Liver (tissue), 9 donors: ENCODE results near the gene RPS26. TPM values are rescaled to one million over a fixed set of nuclear protein-coding genes. Genes with fewer than 3 reads are reported as not detected.
"Not testable (repeated sequence)": the region's sequence is repeated elsewhere in the genome, so short reads cannot be mapped to it uniquely, and the experiment has no call there.

Experiments
- DNase-seq: peaks from one replicate; pipeline ENCODE4 v3.0.0-alpha.2; 2017; ENCODE audit warnings: low spot score
- H3K27ac ChIP-seq, 2 donors: one replicate each; pipeline ENCODE4 v1.7.0; 2013; ENCODE audit warnings: inconsistent platforms in 2 of 2, low read length in 2 of 2, control low read depth in 1 of 2, low read depth in 1 of 2, mild to moderate bottlenecking in 1 of 2
- H3K27me3 ChIP-seq, 4 donors: one replicate each; pipeline versions ENCODE4 v1.6.1 to v1.7.0; 2013; ENCODE audit warnings: low read length in 3 of 4, inconsistent platforms in 1 of 4, mild to moderate bottlenecking in 1 of 4, moderate library complexity in 1 of 4; ENCODE audit not compliant: control insufficient read depth in 4 of 4, insufficient read depth in 4 of 4
- H3K36me3 ChIP-seq, 4 donors: one replicate each; pipeline versions ENCODE4 v1.6.1 to v1.7.0; 2013; ENCODE audit warnings: low read length in 3 of 4, mild to moderate bottlenecking in 3 of 4, low read depth in 1 of 4, moderate library complexity in 1 of 4; ENCODE audit not compliant: control insufficient read depth in 4 of 4, insufficient read depth in 3 of 4
- H3K4me1 ChIP-seq, 4 donors: one replicate each; pipeline versions ENCODE4 v1.6.1 to v1.7.0; 2013; ENCODE audit warnings: low read length in 3 of 4, mild to moderate bottlenecking in 3 of 4, moderate library complexity in 1 of 4; ENCODE audit not compliant: control insufficient read depth in 4 of 4, insufficient read depth in 4 of 4
- H3K4me3 ChIP-seq, 3 donors: one replicate each; pipeline versions ENCODE4 v1.6.1 to v1.7.0; 2013; ENCODE audit warnings: low read length in 3 of 3, control low read depth in 1 of 3, low read depth in 1 of 3, mild to moderate bottlenecking in 1 of 3
- H3K9ac ChIP-seq, 2 donors: one replicate each; pipeline ENCODE4 v1.7.0; 2013; ENCODE audit warnings: low read length in 2 of 2, mild to moderate bottlenecking in 2 of 2, moderate library complexity in 2 of 2, control low read depth in 1 of 2, low read depth in 1 of 2
- H3K9me3 ChIP-seq, 4 donors: one replicate each; pipeline versions ENCODE4 v1.6.1 to v1.7.0; 2013; ENCODE audit warnings: low read length in 3 of 4; ENCODE audit not compliant: control insufficient read depth in 4 of 4
- ATF3 ChIP-seq: IDR thresholded peaks from 2 replicates; pipeline ENCODE4 v1.6.1; 2016; ENCODE audit warnings: antibody characterized with exemption
- CTCF ChIP-seq: fragments of 150-350 bp; IDR thresholded peaks from 2 replicates; pipeline ENCODE4 v1.5.1; 2017; ENCODE audit warnings: improper control_type of control experiment, low read depth, low read length; ENCODE audit not compliant: missing input control
- EGR1 ChIP-seq, 2 donors: IDR thresholded peaks; 2 replicates each; pipeline ENCODE4 v1.6.1; 2016 to 2018; ENCODE audit warnings: antibody characterized with exemption in 2 of 2, low read depth in 2 of 2
- FOXA1 ChIP-seq: IDR thresholded peaks from 2 replicates; pipeline ENCODE4 v1.6.1; 2016; ENCODE audit warnings: antibody characterized with exemption
- FOXA2 ChIP-seq: IDR thresholded peaks from 2 replicates; pipeline ENCODE4 v1.6.1; 2016; ENCODE audit warnings: antibody characterized with exemption
- GABPA ChIP-seq, 2 donors: IDR thresholded peaks in 1 of 2; conservative IDR thresholded peaks in 1 of 2; 2 replicates each; pipeline ENCODE4 v1.6.1; 2016; ENCODE audit warnings: antibody characterized with exemption in 2 of 2, mild to moderate bottlenecking in 1 of 2, moderate library complexity in 1 of 2
- HNF4A ChIP-seq, 2 donors: conservative IDR thresholded peaks; 2 replicates each; pipeline ENCODE4 v1.6.1; 2016; ENCODE audit warnings: antibody characterized with exemption in 2 of 2, mild to moderate bottlenecking in 2 of 2
- JUND ChIP-seq, 2 donors: IDR thresholded peaks; 2 replicates each; pipeline ENCODE4 v1.6.1; 2016; ENCODE audit warnings: antibody characterized with exemption in 2 of 2
- MAX ChIP-seq: IDR thresholded peaks from 2 replicates; pipeline ENCODE4 v1.6.1; 2016; ENCODE audit warnings: antibody characterized with exemption
- NR2F2 ChIP-seq: IDR thresholded peaks from 2 replicates; pipeline ENCODE4 v1.6.1; 2016; ENCODE audit warnings: antibody characterized with exemption
- RAD21 ChIP-seq, 2 donors: IDR thresholded peaks; 2 replicates each; pipeline ENCODE4 v1.6.1; 2016; ENCODE audit warnings: antibody characterized with exemption in 2 of 2, mild to moderate bottlenecking in 2 of 2
- REST ChIP-seq: IDR thresholded peaks from 2 replicates; pipeline ENCODE4 v1.6.1; 2016; ENCODE audit warnings: antibody characterized with exemption, mild to moderate bottlenecking
- RXRA ChIP-seq, 2 donors: IDR thresholded peaks; 2 replicates each; pipeline ENCODE4 v1.6.1; 2017 to 2018; ENCODE audit warnings: antibody characterized with exemption in 2 of 2, mild to moderate bottlenecking in 1 of 2
- SP1 ChIP-seq: IDR thresholded peaks from 2 replicates; pipeline ENCODE4 v1.6.1; 2018; ENCODE audit warnings: antibody characterized with exemption, mild to moderate bottlenecking
- TAF1 ChIP-seq: conservative IDR thresholded peaks from 2 replicates; pipeline ENCODE4 v1.6.1; 2016; ENCODE audit warnings: antibody characterized with exemption, mild to moderate bottlenecking
- YY1 ChIP-seq: IDR thresholded peaks from 2 replicates; pipeline ENCODE4 v1.6.1; 2016; ENCODE audit warnings: antibody characterized with exemption, mild to moderate bottlenecking
- ZBTB33 ChIP-seq: IDR thresholded peaks from 2 replicates; pipeline ENCODE4 v1.6.1; 2016; ENCODE audit warnings: antibody characterized with exemption
- WGBS: extraction: QIAGEN DNeasy Blood & Tissue Kit; methylation state at CpG from one replicate; pipeline ENCODE4 v1.1.7; 2013; 5-methylcytosine and 5-hydroxymethylcytosine counted together
- polyA plus RNA-seq, 2 donors: library from polyadenylated mRNA; stranded (reverse) in 1 of 2; unstranded in 1 of 2; fragments of 200-250 nt in 1 of 2; fragments of >200 nt in 1 of 2; fragmentation: Nextera tagmentation in 1 of 2; extraction: Ambion mirVana in 1 of 2; gene quantifications; one replicate each; pipeline versions ENCODE4 v1.2.1 to v1.2.3, GENCODE V29; 2013 to 2015
- total RNA-seq, 2 donors: library from RNA; depleted of rRNA; stranded (reverse); fragments of >200 nt; gene quantifications; one replicate each; pipeline ENCODE4 v1.2.3, GENCODE V29; 2014
- donor health status: healthy.
- donor health status: healthy.
- donor health status: healthy.
- donor health status: healthy.
- donor health status: healthy.

RPS26 gene
- total and polyA plus RNA-seq, 4 donors = 62.2 to 402 (median 219) TPM

GRCh38 chr12:56074396-56074795 lies 32.7 kb downstream of the RPS26 start:
- no peak for DNase-seq
- TF ChIP-seq RXRA (IDR thresholded peaks at IDR 0.05) (no peak), REST (no peak), JUND (IDR thresholded peaks at IDR 0.05) (no peak), FOXA1 (no peak), HNF4A (conservative IDR thresholded peaks at IDR 0.05) (no peak), EGR1 (IDR thresholded peaks at IDR 0.05; ENCODE audit: low read depth in 2 of 2) (no peak), TAF1 (no peak), GABPA (IDR thresholded peaks at IDR 0.05 in 1 of 2, conservative IDR thresholded peaks at IDR 0.05 in 1 of 2) (no peak), MAX (no peak), RAD21 (IDR thresholded peaks at IDR 0.05) (no peak), CTCF (no peak), FOXA2 (no peak), ZBTB33 (no peak), SP1 (no peak), ATF3 (no peak), NR2F2 (no peak), YY1 (no peak)
- Histone ChIP-seq H3K9me3 (no peaks in the 10 kb centered on the region), H3K27ac (no peak overlapping the region), H3K36me3 (no peaks in the 10 kb centered on the region), H3K9ac (no peak overlapping the region), H3K4me3 (no peak overlapping the region), H3K27me3 (no peaks in the 10 kb centered on the region), H3K4me1 (peaks cover 0 to 7% (median 4%) of the 10 kb centered on the region in 4 donors)
- WGBS = 94% methylated on average over 5 of the region's 5 CpGs

GRCh38 chr12:56077966-56078365 lies 36.2 kb downstream of the RPS26 start:
- not testable (repeated sequence) for H3K4me3 ChIP-seq, H3K27ac ChIP-seq, H3K9ac ChIP-seq, H3K9me3 ChIP-seq, DNase-seq, H3K27me3 ChIP-seq, H3K36me3 ChIP-seq
- H3K4me1 ChIP-seq = peaks cover 3 to 18% (median 11%) of the 10 kb centered on the region in 4 donors
- 77% methylated on average over 9 of the region's 9 CpGs for WGBS
